HG02943 (cell line): ENCODE data around the gene PREP.
"Not testable (repeated sequence)": the region's sequence is repeated elsewhere in the genome, so short reads cannot be mapped to it uniquely, and the experiment has no call there.

Source experiments
- ATAC-seq: cut with Tn5 transposase; IDR thresholded peaks from one replicate; pipeline ENCODE4 v1.9.1; 2021; ENCODE audit warnings: mild to moderate bottlenecking, low read depth, moderate library complexity; ENCODE audit not compliant: unreplicated experiment

PREP gene

DNA sequence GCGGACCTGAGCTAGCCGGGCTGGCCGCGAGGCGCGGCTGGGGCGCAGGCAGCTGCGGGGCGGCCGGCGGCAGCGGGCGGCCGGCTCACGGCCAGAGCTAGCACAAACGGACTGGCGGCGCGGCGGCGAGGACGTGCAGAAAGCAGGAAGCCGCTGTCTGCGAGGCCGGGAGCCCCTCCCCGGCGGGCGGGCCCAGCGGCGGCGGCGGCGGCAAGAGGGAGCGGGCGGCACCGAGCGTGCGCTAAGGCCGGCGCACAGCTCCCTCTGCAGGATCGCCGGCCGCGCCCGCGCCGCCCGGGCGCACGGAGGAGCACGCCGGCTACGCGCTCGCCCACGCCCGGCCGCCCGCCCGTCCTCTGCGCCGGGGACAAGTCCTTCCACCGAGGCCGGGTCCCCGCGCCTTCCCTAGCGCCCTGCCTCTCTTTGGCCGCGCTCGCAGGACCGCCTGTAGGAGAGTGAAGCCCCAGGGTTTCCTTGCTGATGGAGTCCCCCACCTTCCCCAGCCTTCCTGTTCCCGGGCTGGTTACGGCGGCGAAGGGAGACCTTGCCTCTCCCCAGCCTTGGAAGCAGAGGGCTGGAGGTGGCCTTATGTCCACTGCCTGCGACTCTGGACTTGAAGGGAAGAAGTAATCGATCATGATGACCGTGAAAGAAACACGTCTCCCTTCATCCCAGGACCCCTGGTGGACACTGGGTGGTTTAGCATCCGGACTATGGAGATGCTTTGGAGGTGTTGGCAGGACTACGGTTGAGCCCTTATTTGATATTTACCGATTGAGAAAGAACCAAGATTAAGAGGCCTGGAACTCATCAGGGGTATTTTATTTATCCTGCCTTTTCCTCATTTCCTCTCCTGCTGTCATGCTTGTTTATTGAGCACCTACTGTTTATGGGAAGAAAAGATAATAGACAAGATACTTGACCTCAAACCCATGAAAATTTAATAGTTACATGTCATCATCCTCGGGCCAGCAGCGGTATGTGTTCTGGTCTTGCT is at the start of gene PREP:
PREP (minus strand) TSS at position 144 of the 997 bp plus-strand sequence. CDS start 191 bp downstream, outside the sequence.
- ATAC-seq = peak; percentile 87

GRCh38 chr6:105452376-105452775 is 49.5 kb upstream of the PREP start:
- no peak for ATAC-seq

GRCh38 chr6:105449756-105450390 is 47.0 kb upstream of the PREP start:
- ATAC-seq = no peak

GRCh38 chr6:105445481-105445880 is 42.6 kb upstream of the PREP start:
- no peak for ATAC-seq

- no peak for ATAC-seq
Measured at GRCh38 chr6:105443941-105444340, 41.1 kb upstream of the PREP start.

GRCh38 chr6:105442369-105442768 is 39.5 kb upstream of the PREP start:
- ATAC-seq = no peak

GRCh38 chr6:105437236-105437635 is 34.4 kb upstream of the PREP start:
- ATAC-seq = no peak

DNA sequence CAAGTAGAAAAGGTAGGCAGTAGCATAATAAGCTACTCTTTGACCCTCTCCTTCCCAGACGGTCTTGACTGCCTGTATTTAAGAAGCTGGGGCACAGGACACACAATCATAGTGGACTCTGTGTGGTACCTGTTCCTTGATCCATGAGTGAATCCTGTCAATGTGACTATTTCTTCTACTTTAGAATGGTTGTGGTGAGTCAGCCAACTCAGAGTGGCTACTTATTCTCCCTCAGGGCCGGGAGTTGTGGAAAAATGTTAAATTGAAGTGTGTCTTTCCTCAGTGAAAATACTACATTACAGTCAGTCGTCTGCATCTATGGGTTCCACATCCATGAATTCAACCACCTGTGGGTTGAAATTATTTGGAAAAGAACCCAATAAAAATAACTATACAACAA is 30.8 kb upstream of the PREP start:
- ATAC-seq = no peak

DNA sequence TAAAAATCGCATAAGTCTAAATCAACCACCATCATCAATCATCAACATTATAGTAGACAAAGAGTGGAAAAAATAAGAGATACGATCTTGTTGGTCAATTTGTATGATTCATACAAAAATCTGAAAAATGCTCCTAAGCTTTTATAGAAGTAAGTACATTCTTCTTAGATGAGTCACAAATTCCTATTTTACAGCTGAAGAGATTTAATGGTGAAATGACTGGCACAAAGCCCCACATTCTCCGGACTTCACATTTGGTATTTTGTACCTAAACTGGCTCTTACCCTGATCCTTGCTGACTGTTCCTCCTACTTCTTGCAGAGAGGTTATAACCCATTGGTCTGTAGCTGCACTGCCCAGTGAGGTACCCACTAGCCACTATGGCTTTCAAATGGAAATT is 29.9 kb upstream of the PREP start:
- no peak for ATAC-seq

DNA sequence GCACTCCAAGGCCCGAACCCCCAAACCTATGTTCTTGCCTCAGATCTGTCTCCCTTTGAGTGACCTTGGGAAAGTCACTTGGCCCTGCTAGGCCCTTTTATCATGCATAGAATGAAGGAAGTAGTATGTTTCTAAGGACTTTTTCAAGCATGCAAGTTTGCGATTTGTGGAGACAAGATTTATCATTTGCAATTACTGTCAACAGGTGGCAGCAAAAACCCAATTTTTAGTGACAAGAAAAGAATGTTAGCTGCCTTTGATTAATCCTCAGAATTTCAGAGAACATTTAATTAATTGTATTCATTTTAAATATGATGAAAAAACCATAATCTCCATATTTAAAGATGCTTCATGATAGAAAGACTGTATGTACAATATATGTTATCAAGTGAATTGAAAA is 28.3 kb upstream of the PREP start:
- no peak for ATAC-seq

- ATAC-seq = no peak
Measured at GRCh38 chr6:105430685-105431084, 27.8 kb upstream of the PREP start.

DNA sequence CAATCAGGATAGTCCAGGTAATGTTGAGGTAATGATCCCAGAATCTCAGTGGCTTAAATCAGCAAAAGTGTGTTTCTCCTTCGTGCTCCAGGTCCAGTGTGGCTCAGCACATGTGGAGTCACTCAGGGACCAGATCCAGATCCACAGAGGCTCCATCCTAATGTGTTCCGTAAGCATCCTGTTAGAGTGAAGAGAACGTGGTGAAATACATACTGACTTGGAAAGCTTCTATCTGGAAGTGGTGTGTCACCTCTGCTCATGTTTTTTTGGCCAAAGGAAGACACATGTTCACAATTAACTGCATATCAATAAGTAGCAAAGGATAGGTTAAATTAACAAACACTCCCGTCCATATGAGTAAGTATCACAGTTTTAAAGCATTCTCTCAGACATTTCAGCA is 26.8 kb upstream of the PREP start:
- no peak for ATAC-seq

- ATAC-seq = no peak
Measured at GRCh38 chr6:105428342-105428957, 25.6 kb upstream of the PREP start.

DNA sequence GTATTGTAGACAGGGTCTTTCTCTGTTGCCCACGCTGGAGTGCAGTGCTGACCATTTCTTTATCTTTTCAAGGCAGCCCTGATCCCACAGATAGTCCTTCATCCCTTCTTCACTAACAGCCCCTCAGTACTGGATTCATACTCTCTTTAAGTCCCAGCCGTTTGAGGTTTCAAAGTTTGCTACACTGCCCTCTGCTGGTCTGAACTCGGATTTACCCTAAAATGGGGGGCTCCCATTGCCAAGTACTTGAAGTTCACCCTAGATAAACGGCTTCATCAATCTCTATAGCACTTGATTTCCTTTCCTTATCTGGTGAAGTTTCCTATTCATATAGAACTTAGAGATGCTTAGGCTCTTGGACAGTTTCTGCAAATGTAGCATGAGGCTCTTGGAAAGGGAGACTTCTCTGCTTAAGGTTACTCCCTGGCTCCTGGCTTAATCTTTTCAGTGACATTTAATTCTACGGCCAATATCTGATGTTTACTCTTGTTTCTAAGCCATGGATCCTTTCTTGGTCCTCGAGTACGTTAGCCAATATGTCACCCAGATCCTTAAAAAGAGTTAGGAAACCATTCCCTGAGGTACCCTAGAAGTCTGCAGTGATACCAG is 21.4 kb upstream of the PREP start:
- ATAC-seq = peak; percentile 77

- not testable (repeated sequence) for ATAC-seq
Measured at GRCh38 chr6:105416971-105417370, 14.1 kb upstream of the PREP start.

DNA sequence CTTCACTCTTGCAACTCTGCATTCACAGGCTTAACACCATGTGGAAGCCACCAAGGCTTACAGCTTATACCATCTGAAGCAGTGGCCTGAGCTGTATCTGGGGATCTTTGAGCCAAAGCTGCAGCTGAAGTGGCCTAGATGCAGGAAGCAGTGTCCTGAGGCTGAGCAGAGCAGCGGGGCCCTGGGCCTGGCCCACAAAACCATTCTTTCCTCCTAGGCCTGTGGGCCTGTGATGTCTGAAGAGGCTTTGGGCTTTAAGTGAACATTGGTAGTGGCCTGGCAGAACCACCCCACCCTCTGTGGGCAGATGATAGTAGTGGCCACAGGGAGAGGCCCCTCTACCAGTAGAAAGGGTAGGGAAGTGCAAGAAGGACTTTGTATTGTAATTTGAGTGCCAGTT is 6.9 kb upstream of the PREP start:
- no peak for ATAC-seq

GRCh38 chr6:105402090-105402938 is 568 bp downstream of the PREP start:
- peak; percentile 51 for ATAC-seq

DNA sequence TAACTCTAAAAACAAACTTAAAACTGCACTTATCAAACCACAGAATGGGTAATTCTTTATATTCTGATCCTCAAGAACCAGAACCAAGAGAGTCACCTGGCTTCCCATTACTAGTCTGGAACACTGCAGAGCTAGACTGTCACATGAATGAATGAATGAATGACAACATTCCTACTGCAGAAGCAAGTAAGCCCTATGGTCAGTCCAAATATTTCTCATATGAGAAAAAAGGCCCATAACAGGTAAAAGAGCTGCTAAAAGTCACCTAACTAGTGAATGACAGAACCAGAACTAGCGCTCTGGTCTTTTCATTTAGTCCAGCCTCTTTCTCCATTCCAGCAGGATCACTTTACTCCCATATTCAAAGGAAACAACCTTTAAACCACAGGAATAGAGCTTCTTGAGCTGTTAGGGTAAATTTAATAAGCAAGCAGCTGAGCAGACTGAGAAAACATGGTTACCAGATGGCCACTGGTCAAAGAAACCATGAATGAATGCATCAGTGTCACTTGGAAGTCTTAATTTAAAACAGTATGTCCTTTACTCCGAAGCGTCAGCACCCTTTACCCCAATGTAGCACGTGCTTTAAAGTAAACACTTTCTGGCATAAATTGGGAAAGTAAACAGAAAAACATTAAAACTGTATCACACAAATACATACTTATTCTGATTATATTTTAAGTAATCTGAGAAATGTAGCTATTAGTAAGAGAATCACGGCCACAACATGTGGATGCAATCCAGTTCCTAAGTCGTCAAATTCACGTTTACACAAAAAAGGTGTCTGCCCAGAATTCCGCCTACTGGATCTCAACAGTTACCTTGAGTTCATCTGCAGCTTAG is 1.4 kb downstream of the PREP start:
- no peak for ATAC-seq

DNA sequence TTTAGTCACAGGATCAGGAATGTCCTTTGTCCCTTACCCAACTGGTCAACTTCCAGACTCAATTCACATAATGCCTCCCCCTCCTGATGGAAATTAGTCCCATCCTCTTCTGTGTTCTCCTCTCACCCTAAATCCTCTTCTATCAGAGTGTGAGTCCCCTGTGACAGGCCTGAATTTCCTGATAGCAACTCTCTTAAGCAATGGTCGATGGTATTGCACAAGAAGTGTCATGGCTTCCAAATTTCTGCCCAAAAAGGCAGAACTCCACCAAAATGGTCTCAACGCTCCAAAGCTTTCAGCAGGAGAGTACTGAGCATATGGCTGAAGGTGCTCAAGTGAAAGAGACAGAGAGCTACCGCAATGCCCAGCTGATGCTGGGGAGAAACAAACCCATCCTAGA is 2.4 kb downstream of the PREP start:
- no peak for ATAC-seq
